Activated naive CD4-positive, alpha-beta T cell treated with anti-CD3 and anti-CD28 coated beads for 36 hours (primary cell): ENCODE measurements around the gene TMEM234. TPM values are rescaled to one million over a fixed set of nuclear protein-coding genes. Genes with fewer than 3 reads are reported as not detected.

Experiments
- CTCF ChIA-PET: fragments of 350-600 bp; sonication (Branson Sonifier 250); formaldehyde crosslinking; loops from one replicate; lab custom pipeline; 2021; ENCODE audit warnings: antibody characterized with exemption; lab: Charles Lee
- DNase-seq: peaks from one replicate; pipeline ENCODE4 v3.0.0-alpha.2; 2020
- H3K27ac Mint-ChIP-seq: one replicate; pipeline ENCODE4 v1.8.0; 2021; ENCODE audit warnings: mild to moderate bottlenecking, mixed read lengths
- H3K27me3 Mint-ChIP-seq: one replicate; pipeline ENCODE4 v1.8.0; 2021; ENCODE audit warnings: low read depth, mixed read lengths
- H3K36me3 Mint-ChIP-seq: one replicate; pipeline ENCODE4 v1.8.0; 2021; ENCODE audit warnings: low read depth, mixed read lengths
- H3K4me1 Mint-ChIP-seq: one replicate; pipeline ENCODE4 v1.8.0; 2021; ENCODE audit warnings: low read depth, mixed read lengths
- H3K4me3 Mint-ChIP-seq: one replicate; pipeline ENCODE4 v1.8.0; 2021; ENCODE audit warnings: mild to moderate bottlenecking, moderate library complexity, mixed read lengths
- H3K9me3 Mint-ChIP-seq: one replicate; pipeline ENCODE4 v1.8.0; 2021; ENCODE audit warnings: mixed read lengths
- intact Hi-C: fragments of 100-400 bp; cut with micrococcal nuclease; formaldehyde crosslinking; loops from one replicate; pipeline ENCODE4 v1.15.1; 2023
- total RNA-seq, 2 experiments: library from RNA; stranded (reverse); gene quantifications; one replicate each; pipeline ENCODE4 v1.2.3, GENCODE V29; 2021

The TMEM234 gene
- total RNA-seq, 2 experiments from 2014 or later, result 5.1 to 6.4 TPM

GRCh38 chr1:32181065-32181464 lies 41.1 kb downstream of the TMEM234 start:
- H3K9me3 Mint-ChIP-seq, result no peaks in the 10 kb centered on the region
- no peak for DNase-seq
- peaks cover 55% of the 10 kb centered on the region for H3K4me1 Mint-ChIP-seq
- H3K27ac Mint-ChIP-seq, result peak overlapping the region; percentile 90
- intact Hi-C loops, result loop anchor here (2.0 kb wide), 1 partner anchor 470 kb away; the partner anchor contains the start of genes RBBP4 and ZBTB8OS
- H3K36me3 Mint-ChIP-seq, result peaks cover 46% of the 10 kb centered on the region
- H3K4me3 Mint-ChIP-seq, result peak overlapping the region; percentile 86
- CTCF ChIA-PET, result interaction anchor here (0.5 to 1.1 kb wide), 5 partner anchors 35 to 214 kb away, joined by 3 to 4 read pairs (median 3); no protein-coding TSS in a partner anchor
- H3K27me3 Mint-ChIP-seq, result no peaks in the 10 kb centered on the region

GRCh38 chr1:32180186-32181060 lies 41.7 kb downstream of the TMEM234 start:
- peak; percentile 56 for DNase-seq
- Mint-ChIP-seq H3K27me3 (no peaks in the 10 kb centered on the region), H3K36me3 (peaks cover 44% of the 10 kb centered on the region), H3K4me1 (peaks cover 53% of the 10 kb centered on the region), H3K9me3 (no peaks in the 10 kb centered on the region), H3K4me3 (peak overlapping the region; percentile 86), H3K27ac (peak overlapping the region; percentile 90)
- CTCF ChIA-PET, result interaction anchor here (0.5 to 1.8 kb wide), 7 partner anchors 20 to 215 kb away, joined by 3 to 4 read pairs (median 3); partner anchors contain the start of gene CCDC28B
- intact Hi-C loops, result loop anchor here (1.0 to 2.0 kb wide), 3 partner anchors 108 to 470 kb away; partner anchors contain the start of genes KHDRBS1, RBBP4, TMEM39B and ZBTB8OS

- H3K36me3 Mint-ChIP-seq, result peaks cover 39% of the 10 kb centered on the region
- DNase-seq, result peak; percentile 94
- H3K4me3 Mint-ChIP-seq, result peak within 1 kb of the TSS; percentile 86
- H3K27ac Mint-ChIP-seq, result peak within 1 kb of the TSS; percentile 96
- no peaks in the 10 kb centered on the region for H3K9me3 Mint-ChIP-seq
- intact Hi-C loops, result loop anchor here (1.0 to 2.0 kb wide), 7 partner anchors 22 to 471 kb away; partner anchors contain the start of genes EIF3I, KHDRBS1, KPNA6 and LCK
- H3K4me1 Mint-ChIP-seq, result peaks cover 47% of the 10 kb centered on the region
- CTCF ChIA-PET, result interaction anchor here (1.0 to 1.8 kb wide), 2 partner anchors 21 to 36 kb away, joined by 3 to 4 read pairs; partner anchors contain the start of gene CCDC28B
- H3K27me3 Mint-ChIP-seq, result no peaks in the 10 kb centered on the region
Observed at GRCh38 chr1:32179443-32180185, 42.5 kb downstream of the TMEM234 start, which contains the start of gene TXLNA. TXLNA (plus strand) TSS chr1:32179675; CDS start chr1:32180346, 671 bp downstream.

- CTCF ChIA-PET, result interaction anchor here (1.8 kb wide), 1 partner anchor 22 kb away, joined by 4 read pairs; the partner anchor contains the start of gene CCDC28B
- Mint-ChIP-seq H3K36me3 (peaks cover 34% of the 10 kb centered on the region), H3K9me3 (no peaks in the 10 kb centered on the region), H3K27me3 (no peaks in the 10 kb centered on the region), H3K27ac (peak overlapping the region; percentile 96), H3K4me1 (peaks cover 42% of the 10 kb centered on the region), H3K4me3 (peak overlapping the region; percentile 86)
- intact Hi-C loops, result loop anchor here (1.0 to 2.0 kb wide), 4 partner anchors 22 to 72 kb away; partner anchors contain the start of genes EIF3I, KPNA6, LCK and TMEM234
- DNase-seq, result no peak
Observed at GRCh38 chr1:32179193-32179442, 43.0 kb downstream of the TMEM234 start.

- H3K36me3 Mint-ChIP-seq, result peaks cover 29% of the 10 kb centered on the region
- intact Hi-C loops, result loop anchor here (1.0 to 2.0 kb wide), 4 partner anchors 23 to 72 kb away; partner anchors contain the start of genes EIF3I, KPNA6, LCK and TMEM234
Observed at GRCh38 chr1:32178380-32179192, 43.6 kb downstream of the TMEM234 start.

GRCh38 chr1:32172621-32173245 lies 49.4 kb downstream of the TMEM234 start:
- CTCF ChIA-PET, result interaction anchor here (0.6 to 1.2 kb wide), 3 partner anchors 43 to 90 kb away, joined by 3 to 7 read pairs (median 4); no protein-coding TSS in a partner anchor

More at GRCh38 chr1:32178380-32179192, 43.6 kb downstream of the TMEM234 start:
- no peak for DNase-seq
- Mint-ChIP-seq H3K27me3 (no peaks in the 10 kb centered on the region), H3K4me1 (peaks cover 37% of the 10 kb centered on the region), H3K4me3 (peak overlapping the region; percentile 86), H3K27ac (peak overlapping the region; percentile 96), H3K9me3 (no peaks in the 10 kb centered on the region)
- CTCF ChIA-PET, result no interaction called here

GRCh38 chr1:32170991-32171390 lies 51.2 kb downstream of the TMEM234 start:
- Mint-ChIP-seq H3K9me3 (no peaks in the 10 kb centered on the region), H3K4me3 (no peak overlapping the region), H3K27ac (no peak overlapping the region), H3K27me3 (no peaks in the 10 kb centered on the region), H3K36me3 (peaks cover 30% of the 10 kb centered on the region), H3K4me1 (peaks cover 16% of the 10 kb centered on the region)
- intact Hi-C loops, result no loop called here
- no peak for DNase-seq
- CTCF ChIA-PET, result no interaction called here

More at GRCh38 chr1:32172621-32173245, 49.4 kb downstream of the TMEM234 start:
- H3K27me3 Mint-ChIP-seq, result no peaks in the 10 kb centered on the region
- no peaks in the 10 kb centered on the region for H3K9me3 Mint-ChIP-seq
- intact Hi-C loops, result no loop called here
- peaks cover 24% of the 10 kb centered on the region for H3K36me3 Mint-ChIP-seq
- peaks cover 16% of the 10 kb centered on the region for H3K4me1 Mint-ChIP-seq
- DNase-seq, result no peak
- H3K27ac Mint-ChIP-seq, result no peak overlapping the region
- H3K4me3 Mint-ChIP-seq, result no peak overlapping the region

Other genes starting within 250 kb of the TMEM234 start
- 100 to 1,000 TPM; 189 to 198 TPM for gene KHDRBS1, start 208.5 kb downstream of the TMEM234 start, total RNA-seq
- gene TMEM39B, start 149.4 kb downstream of the TMEM234 start, total RNA-seq, result 10 to 100 TPM; 17.2 to 17.6 TPM
- 10 to 100 TPM; 74.5 to 75.0 TPM for gene KPNA6, start 114.3 kb downstream of the TMEM234 start, total RNA-seq
- gene TXLNA, start 42.7 kb downstream of the TMEM234 start, total RNA-seq, result 10 to 100 TPM; 84.3 to 86.2 TPM
- 10 to 100 TPM; 13.1 to 14.8 TPM for gene CCDC28B, start 21.8 kb downstream of the TMEM234 start, total RNA-seq
- 1 to 10 TPM; 4.8 to 5.9 TPM for gene IQCC, start 16.7 kb downstream of the TMEM234 start, total RNA-seq
- gene DCDC2B, start 13.3 kb downstream of the TMEM234 start, total RNA-seq, result not detected
- 100 to 1,000 TPM; 382 to 391 TPM for gene EIF3I, start 54 bp upstream of the TMEM234 start, total RNA-seq
- gene FAM167B, start 24.9 kb upstream of the TMEM234 start, total RNA-seq, result under 1 TPM; 0.38 to 0.42 TPM
- gene LCK, start 28.9 kb upstream of the TMEM234 start, total RNA-seq, result 100 to 1,000 TPM; 156 to 164 TPM
- gene HDAC1, start 69.7 kb upstream of the TMEM234 start, total RNA-seq, result 100 to 1,000 TPM; 111 to 120 TPM
- gene MARCKSL1, start 113.9 kb upstream of the TMEM234 start, total RNA-seq, result 10 to 100 TPM; 14.4 to 15.9 TPM
- gene FAM229A, start 140.1 kb upstream of the TMEM234 start, total RNA-seq, result 1 to 10 TPM; 2.1 to 3.4 TPM
- gene TSSK3, start 140.2 kb upstream of the TMEM234 start, total RNA-seq, result 1 to 10 TPM in 1 of 2 experiments, under 1 TPM in 1; 0.84 to 1.9 TPM
- gene BSDC1, start 172.1 kb upstream of the TMEM234 start, total RNA-seq, result 10 to 100 TPM; 35.2 to 38.3 TPM
- gene ZBTB8B, start 242.7 kb upstream of the TMEM234 start, total RNA-seq, result not detected